HCT116 (cell line): ENCODE data around the gene TFF1. TPM values are rescaled to one million over a fixed set of nuclear protein-coding genes. Genes with fewer than 3 reads are reported as not detected.

Experiments used
- ATAC-seq: fragments of 200-7000 bp; cut with Tn5 transposase; 2 replicates; pipeline ENCODE4 v1.9.1; 2020; ENCODE audit warnings: mild to moderate bottlenecking, moderate library complexity
- BruUV-seq: library from RNA; stranded (reverse); fragments of 400-500 nt; replicated peaks from 2 replicates; lab custom pipeline; 2021; lab: Mats Ljungman, UMichigan
- CTCF ChIA-PET: fragments of 300-600 bp; sonication (Branson Sonifier 250); formaldehyde crosslinking; loops from one replicate; lab custom pipeline; 2021; ENCODE audit warnings: antibody characterized with exemption; lab: Charles Lee
- POLR2A ChIA-PET: fragments of 300-600, 350-600 bp; sonication (Branson Sonifier 250); formaldehyde crosslinking; loops from one replicate; lab custom pipeline; 2021; ENCODE audit warnings: antibody characterized with exemption; lab: Charles Lee
- RAD21 ChIA-PET, 2 experiments: fragments of 300-600 bp; sonication (Branson Sonifier 250); formaldehyde crosslinking; loops; one replicate each; lab custom pipeline; 2023; ENCODE audit warnings: low total read pairs in 2 of 2; ENCODE audit not compliant: uncharacterized antibody in 2 of 2, unreplicated experiment in 2 of 2, low non-redundant PET in 1 of 2; lab: Charles Lee
- DNase-seq: peaks from one replicate; pipeline ENCODE4 v3.0.0-alpha.2; 2010; ENCODE audit warnings: low read depth, low spot score
- H2AFZ ChIP-seq: fragments of 200-600 bp; shearing (Covaris generic), sonication (generic); 2 replicates; pipeline ENCODE4 v1.6.1; 2017; ENCODE audit warnings: low read depth, mixed run types, mixed read lengths, antibody characterized with exemption, low read length; ENCODE audit not compliant: poor library complexity, severe bottlenecking
- H3K27ac ChIP-seq: 2 replicates; pipeline ENCODE4 v1.5.1; 2012; ENCODE audit warnings: low read depth, low read length
- H3K27me3 ChIP-seq: fragments of 200-600 bp; sonication (generic); 2 replicates; pipeline ENCODE4 v1.6.1; 2016; ENCODE audit warnings: mixed run types, low read length, mixed read lengths; ENCODE audit not compliant: insufficient read depth
- H3K36me3 ChIP-seq, 2 experiments: fragments of 200-500 bp in 1 of 2; fragments of 200-600 bp in 1 of 2; sonication (Bioruptor generic) in 1 of 2; sonication (generic) in 1 of 2; 2 replicates each; pipeline versions ENCODE4 v1.5.1 to v1.6.1; 2014 to 2016; ENCODE audit warnings: low read length in 2 of 2, inconsistent platforms in 1 of 2, mixed read lengths in 1 of 2, mixed run types in 1 of 2; ENCODE audit not compliant: insufficient read depth in 2 of 2, control insufficient read depth in 1 of 2
- H3K4me1 ChIP-seq, 2 experiments: fragments of 200-600 bp in 1 of 2; sonication (generic) in 1 of 2; 2 replicates each; pipeline versions ENCODE4 v1.5.1 to v1.6.1; 2012 to 2017; ENCODE audit warnings: low read length in 2 of 2, inconsistent platforms in 1 of 2, mild to moderate bottlenecking in 1 of 2, mixed read lengths in 1 of 2, mixed run types in 1 of 2, moderate library complexity in 1 of 2; ENCODE audit not compliant: insufficient read depth in 2 of 2, control insufficient read depth in 1 of 2
- H3K4me2 ChIP-seq: fragments of 200-600 bp; sonication (generic); 2 replicates; pipeline ENCODE4 v1.6.1; 2017; ENCODE audit warnings: mixed run types, low read length, mixed read lengths
- H3K4me3 ChIP-seq, 2 experiments: fragments of 200-600 bp in 1 of 2; sonication (generic) in 1 of 2; replicated peaks in 1 of 2; 2 replicates each; pipeline ENCODE4 v1.5.1; 2011 to 2016; ENCODE audit warnings: low read length in 2 of 2, control low read depth in 1 of 2, low read depth in 1 of 2, mild to moderate bottlenecking in 1 of 2, mixed read lengths in 1 of 2, mixed run types in 1 of 2
- H3K79me2 ChIP-seq: fragments of 200-600 bp; sonication (generic); 2 replicates; pipeline ENCODE4 v1.6.1; 2017; ENCODE audit warnings: mild to moderate bottlenecking, mixed run types, low read length, moderate library complexity, mixed read lengths; ENCODE audit not compliant: insufficient read depth
- H3K9ac ChIP-seq: fragments of 200-600 bp; sonication (generic); 2 replicates; pipeline ENCODE4 v1.6.1; 2016; ENCODE audit warnings: low read length, mixed read lengths
- H3K9me2 ChIP-seq: fragments of 200-600 bp; sonication (generic), shearing (Covaris generic); 2 replicates; pipeline ENCODE4 v1.6.1; 2017; ENCODE audit warnings: mixed run types, mild to moderate bottlenecking, moderate library complexity; ENCODE audit not compliant: insufficient read depth
- H3K9me3 ChIP-seq, 2 experiments: fragments of 200-500 bp in 1 of 2; fragments of 200-600 bp in 1 of 2; sonication (Bioruptor generic) in 1 of 2; sonication (generic) in 1 of 2; 2 replicates each; pipeline ENCODE4 v1.6.1; 2014 to 2017; ENCODE audit warnings: low read length in 2 of 2, mixed read lengths in 2 of 2, inconsistent platforms in 1 of 2, low read depth in 1 of 2, mild to moderate bottlenecking in 1 of 2, mixed run types in 1 of 2, moderate library complexity in 1 of 2; ENCODE audit not compliant: control insufficient read depth in 1 of 2, insufficient read depth in 1 of 2
- H4K20me1 ChIP-seq: fragments of 200-600 bp; sonication (generic), shearing (Covaris generic); 2 replicates; pipeline ENCODE4 v1.6.1; 2017; ENCODE audit warnings: mixed run types, mild to moderate bottlenecking, moderate library complexity; ENCODE audit not compliant: insufficient read depth
- CTCF ChIP-seq, 3 experiments: fragments of 200-600 bp in 1 of 3; sonication (generic) in 1 of 3; IDR thresholded peaks in 2 of 3; conservative IDR thresholded peaks in 1 of 3; 2 replicates each; pipeline ENCODE4 v1.5.1; 2012 to 2017; ENCODE audit warnings: low read depth in 2 of 3, low read length in 2 of 3, antibody characterized with exemption in 1 of 3, borderline replicate concordance in 1 of 3, control low read depth in 1 of 3, mild to moderate bottlenecking in 1 of 3, mixed read lengths in 1 of 3, mixed run types in 1 of 3, moderate library complexity in 1 of 3; ENCODE audit not compliant: insufficient read depth in 1 of 3
- EZH2 ChIP-seq: fragments of 200-600 bp; sonication (generic); IDR thresholded peaks from 2 replicates; pipeline ENCODE4 v1.6.1; 2017; ENCODE audit warnings: antibody characterized with exemption, mixed run types
- EZH2phosphoT487 ChIP-seq: fragments of 200-600 bp; IDR thresholded peaks from 2 replicates; pipeline ENCODE4 v1.6.1; 2018; ENCODE audit warnings: antibody characterized with exemption, borderline replicate concordance
- POLR2AphosphoS5 ChIP-seq: IDR thresholded peaks from 2 replicates; pipeline ENCODE4 v1.6.1; 2011; ENCODE audit warnings: mild to moderate bottlenecking, low read depth, low read length, moderate library complexity
- RAD21 ChIP-seq: IDR thresholded peaks from 2 replicates; pipeline ENCODE4 v1.6.1; 2012; ENCODE audit warnings: low read depth, mild to moderate bottlenecking
- SIN3A ChIP-seq: IDR thresholded peaks from 2 replicates; pipeline ENCODE4 v1.6.1; 2012; ENCODE audit warnings: low read depth
- SP1 ChIP-seq: IDR thresholded peaks from 2 replicates; pipeline ENCODE4 v1.6.1; 2012; ENCODE audit warnings: low read depth
- YY1 ChIP-seq: IDR thresholded peaks from 2 replicates; pipeline ENCODE4 v1.6.1; 2011; ENCODE audit warnings: low read length, low read depth, moderate library complexity, mild to moderate bottlenecking; ENCODE audit not compliant: insufficient replicate concordance; ENCODE audit errors: extremely low read depth
- ZBTB33 ChIP-seq: IDR thresholded peaks from 2 replicates; pipeline ENCODE4 v1.6.1; 2011; ENCODE audit warnings: mild to moderate bottlenecking, low read length, moderate library complexity; ENCODE audit not compliant: insufficient replicate concordance; ENCODE audit errors: extremely low read depth
- ZFX ChIP-seq: fragments of 450-650 bp; IDR thresholded peaks from 2 replicates; pipeline ENCODE4 v1.6.1; 2017
- ZNF274 ChIP-seq: fragments of 200-500 bp; sonication (Bioruptor generic); IDR thresholded peaks from 2 replicates; pipeline ENCODE4 v1.6.1; 2014; ENCODE audit warnings: mild to moderate bottlenecking, low read depth, low read length, inconsistent platforms
- intact Hi-C: fragments of 100-400 bp; cut with micrococcal nuclease; formaldehyde crosslinking; loops from 2 replicates; pipeline ENCODE4 v1.10.0; 2022
- total RNA-seq: library from RNA; stranded (reverse); gene quantifications from one replicate; pipeline ENCODE4 v1.2.1, GENCODE V29; 2021; ENCODE audit not compliant: unreplicated experiment

Gene TFF1
- total RNA-seq, 1 experiment from 2014 or later: 0.61 TPM

GRCh38 chr21:42313501-42313969 is 52.8 kb downstream of the TFF1 start:
- Histone ChIP-seq H3K4me2 (no peak overlapping the region), H3K9me2 (no peaks in the 10 kb centered on the region), H4K20me1 (no peaks in the 10 kb centered on the region), H3K27ac (no peak overlapping the region), H2AFZ (no peak overlapping the region), H3K27me3 (no peaks in the 10 kb centered on the region), H3K4me3 (no peak overlapping the region), H3K9me3 (no peaks in the 10 kb centered on the region), H3K36me3 (no peaks in the 10 kb centered on the region), H3K4me1 (peaks cover 0 to 5% of the 10 kb centered on the region in 2 experiments; a peak in 1 of 4 replicates), H3K79me2 (no peaks in the 10 kb centered on the region), H3K9ac (no peak overlapping the region)
- CTCF ChIA-PET: no interaction called here
- BruUV-seq: no TSS peak
- POLR2A ChIA-PET: no interaction called here
- DNase-seq (no peak), ATAC-seq (no peak)
- RAD21 ChIA-PET: no interaction called here
- TF ChIP-seq ZFX (no peak), ZBTB33 (no peak), SIN3A (no peak), POLR2AphosphoS5 (no peak), SP1 (no peak), EZH2phosphoT487 (no peak), YY1 (no peak), ZNF274 (no peak), EZH2 (no peak), CTCF (IDR thresholded peaks at IDR 0.05 in 2 of 3, conservative IDR thresholded peaks at IDR 0.05 in 1 of 3; ENCODE audit: borderline replicate concordance in 1 of 3, insufficient read depth in 1 of 3, low read depth in 2 of 3, low read length in 2 of 3) (no peak), RAD21 (no peak)
- intact Hi-C loops: no loop called here
